Vagina (tissue), 2 donors: ENCODE results near the gene SWAP70.

Experiments
- POLR2AphosphoS5 ChIP-seq, 2 donors: sonication (generic); formaldehyde crosslinking; IDR thresholded peaks; one replicate each; pipeline ENCODE4 v1.9.0; 2017; ENCODE audit warnings: antibody characterized with exemption in 2 of 2, mild to moderate bottlenecking in 2 of 2, low read depth in 1 of 2; ENCODE audit not compliant: insufficient read depth in 1 of 2
- TF ChIP-seq, protein P1 (sequence below), 3 experiments: fragments of 450-650 bp in 2 of 3; fragments of 200-600 bp in 1 of 3; sonication (generic) in 1 of 3; IDR thresholded peaks; one replicate each; pipeline ENCODE4 v1.5.1; 2017 to 2019; ENCODE audit warnings: antibody characterized with exemption in 3 of 3, mild to moderate bottlenecking in 2 of 3, moderate library complexity in 2 of 3

DNA sequence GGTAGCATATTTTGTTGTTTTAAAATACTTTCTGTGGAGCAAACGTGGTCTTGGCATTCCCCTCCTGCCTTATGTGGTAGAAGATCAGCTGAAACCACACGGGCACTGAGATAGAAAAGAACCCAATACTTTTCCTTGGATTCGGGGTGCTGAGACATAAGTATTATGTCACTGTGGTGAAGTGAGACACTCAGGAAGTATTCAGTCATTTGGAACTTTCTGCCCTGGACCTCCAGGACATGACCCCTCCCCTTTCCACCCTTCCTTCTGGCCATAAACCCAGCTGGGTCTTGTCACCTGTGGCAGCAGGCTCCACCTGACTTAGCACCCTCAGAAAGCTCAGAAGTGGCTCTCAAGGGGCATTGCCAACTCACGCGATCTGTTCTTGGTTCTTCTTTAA lies 123.4 kb downstream of the SWAP70 start:
- TF ChIP-seq, protein P1, sequence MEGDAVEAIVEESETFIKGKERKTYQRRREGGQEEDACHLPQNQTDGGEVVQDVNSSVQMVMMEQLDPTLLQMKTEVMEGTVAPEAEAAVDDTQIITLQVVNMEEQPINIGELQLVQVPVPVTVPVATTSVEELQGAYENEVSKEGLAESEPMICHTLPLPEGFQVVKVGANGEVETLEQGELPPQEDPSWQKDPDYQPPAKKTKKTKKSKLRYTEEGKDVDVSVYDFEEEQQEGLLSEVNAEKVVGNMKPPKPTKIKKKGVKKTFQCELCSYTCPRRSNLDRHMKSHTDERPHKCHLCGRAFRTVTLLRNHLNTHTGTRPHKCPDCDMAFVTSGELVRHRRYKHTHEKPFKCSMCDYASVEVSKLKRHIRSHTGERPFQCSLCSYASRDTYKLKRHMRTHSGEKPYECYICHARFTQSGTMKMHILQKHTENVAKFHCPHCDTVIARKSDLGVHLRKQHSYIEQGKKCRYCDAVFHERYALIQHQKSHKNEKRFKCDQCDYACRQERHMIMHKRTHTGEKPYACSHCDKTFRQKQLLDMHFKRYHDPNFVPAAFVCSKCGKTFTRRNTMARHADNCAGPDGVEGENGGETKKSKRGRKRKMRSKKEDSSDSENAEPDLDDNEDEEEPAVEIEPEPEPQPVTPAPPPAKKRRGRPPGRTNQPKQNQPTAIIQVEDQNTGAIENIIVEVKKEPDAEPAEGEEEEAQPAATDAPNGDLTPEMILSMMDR (IDR thresholded peaks at IDR 0.05): no peak
- TF ChIP-seq POLR2AphosphoS5 (IDR thresholded peaks at IDR 0.05; ENCODE audit: insufficient read depth in 1 of 2, low read depth in 1 of 2): no peak
